ENCODE measurements around the gene HEXD.
"Not testable (repeated sequence)": the region's sequence is repeated elsewhere in the genome, so short reads cannot be mapped to it uniquely, and the experiment has no call there.

The HEXD gene

DNA sequence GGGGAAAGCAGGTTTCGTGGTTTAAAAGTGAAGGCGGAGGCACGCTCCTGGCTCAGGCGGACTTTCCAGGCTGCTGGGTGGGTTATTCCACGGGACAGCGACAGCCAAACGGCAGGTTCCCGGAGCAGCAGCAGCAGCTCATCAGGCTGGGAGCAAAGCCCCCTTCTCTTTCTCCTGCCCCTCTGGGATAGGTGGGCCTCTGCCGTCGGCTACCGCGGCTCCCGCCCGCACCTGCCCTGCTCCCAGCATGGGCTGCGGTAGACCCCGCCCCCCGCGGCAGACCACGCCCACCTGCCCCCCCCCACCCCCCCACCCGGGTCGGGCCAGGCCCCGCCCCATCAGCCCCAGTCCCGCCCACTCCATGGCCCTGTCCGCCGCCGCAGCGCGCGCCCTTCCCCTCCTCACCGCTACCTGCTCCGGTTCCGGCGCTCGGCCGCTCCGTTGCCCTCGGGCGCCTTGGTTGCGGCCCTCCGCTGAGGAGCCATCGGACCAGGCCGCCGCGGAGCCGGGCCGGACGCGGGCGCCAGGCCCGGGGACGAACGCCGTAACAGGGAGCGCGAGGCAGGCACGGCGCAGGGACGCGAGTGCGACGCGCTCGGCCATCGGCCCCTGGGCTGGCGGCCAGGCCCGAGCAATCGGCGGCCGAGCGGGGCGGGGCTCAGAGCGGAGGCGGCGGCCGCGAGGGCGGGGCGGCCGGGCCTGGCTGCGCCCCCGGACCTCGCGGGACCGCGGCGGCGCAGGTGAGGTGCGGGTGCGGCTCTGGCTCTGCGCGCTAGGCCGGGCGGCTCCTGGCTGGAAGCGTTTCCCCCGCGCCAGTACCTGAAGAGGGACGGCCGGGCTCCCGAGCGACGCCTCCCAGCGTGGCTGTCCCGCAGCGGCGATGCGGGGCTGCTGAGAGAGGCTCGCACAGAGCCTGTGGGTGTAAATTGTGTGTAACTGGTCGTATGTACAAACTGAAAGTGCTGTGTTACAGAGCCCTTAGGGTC lies at the start of gene HEXD, which contains the start of gene OGFOD3:
HEXD (plus strand) TSS at position 347 of the 986 bp plus-strand sequence. CDS start 1,453 bp downstream, outside the sequence.
OGFOD3 (minus strand) TSS at position 586 of the 986 bp plus-strand sequence; CDS start at position 485, 101 bp downstream.
- peak; percentile 66 for DNase-seq (ENCODE audit: low read depth, low spot score)

DNA sequence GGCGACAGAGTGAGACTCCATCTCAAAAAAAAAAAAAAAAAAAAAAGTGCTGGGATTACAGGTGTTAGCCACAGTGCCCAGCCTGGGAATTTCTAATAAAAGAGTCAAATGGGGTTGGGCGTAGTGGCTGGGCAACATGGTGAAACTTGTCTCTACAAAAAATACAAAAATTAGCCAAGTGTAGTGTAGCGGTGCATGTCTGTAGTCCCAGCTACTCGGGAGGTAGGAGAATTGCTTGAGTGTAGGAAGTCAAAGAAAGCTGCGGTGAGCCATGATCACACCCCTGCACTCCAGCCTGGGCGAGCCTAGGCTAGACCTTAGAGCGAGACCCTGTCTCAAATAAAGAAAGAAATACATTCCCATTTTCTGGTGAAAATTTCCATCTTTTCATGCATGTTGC lies 48.9 kb upstream of the HEXD start:
- no peak for DNase-seq (ENCODE audit: low read depth, low spot score)

DNA sequence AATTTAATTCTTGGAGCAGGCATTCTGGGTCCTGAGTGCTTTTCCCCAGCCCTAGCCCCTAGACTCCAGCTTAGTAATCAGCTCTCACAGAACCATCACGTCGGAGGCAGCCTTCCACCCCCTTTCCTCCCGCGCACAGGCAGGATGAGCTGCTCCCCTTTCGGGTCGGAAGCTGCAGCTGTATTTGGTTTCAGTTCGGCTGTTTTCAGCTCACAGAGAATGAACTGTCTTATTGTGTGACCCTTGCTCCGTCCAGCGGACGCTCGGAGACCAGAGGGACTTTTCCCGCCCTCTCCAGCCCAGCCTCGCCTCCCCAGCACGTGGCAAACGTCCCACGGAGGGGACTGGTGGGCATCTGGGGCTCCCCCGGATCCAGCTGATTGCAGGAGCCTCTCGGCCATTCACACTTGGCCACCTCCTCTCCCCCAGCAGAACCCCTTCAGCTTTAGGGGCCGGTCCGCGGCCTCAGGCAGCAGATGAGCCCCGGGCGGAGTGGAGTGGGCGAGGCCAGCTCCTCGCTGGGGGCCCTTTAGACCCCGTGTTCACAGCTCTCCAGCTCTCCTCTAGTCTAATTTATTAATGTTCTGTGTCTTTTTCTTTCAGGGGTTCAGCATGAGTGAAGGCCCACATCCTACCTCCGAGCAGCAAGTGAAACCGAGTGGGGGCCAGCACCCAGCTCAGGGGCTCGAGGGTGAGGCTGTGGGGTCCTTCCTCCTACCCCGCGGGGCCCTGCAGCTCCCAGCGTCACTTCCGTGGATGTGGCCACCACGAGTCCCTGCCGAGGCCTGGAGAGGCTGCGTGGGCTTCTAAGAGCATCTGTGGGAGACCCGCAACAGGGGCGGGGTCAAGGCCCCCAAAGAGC lies 47.4 kb upstream of the HEXD start:
- DNase-seq (ENCODE audit: low read depth, low spot score), result no peak

DNA sequence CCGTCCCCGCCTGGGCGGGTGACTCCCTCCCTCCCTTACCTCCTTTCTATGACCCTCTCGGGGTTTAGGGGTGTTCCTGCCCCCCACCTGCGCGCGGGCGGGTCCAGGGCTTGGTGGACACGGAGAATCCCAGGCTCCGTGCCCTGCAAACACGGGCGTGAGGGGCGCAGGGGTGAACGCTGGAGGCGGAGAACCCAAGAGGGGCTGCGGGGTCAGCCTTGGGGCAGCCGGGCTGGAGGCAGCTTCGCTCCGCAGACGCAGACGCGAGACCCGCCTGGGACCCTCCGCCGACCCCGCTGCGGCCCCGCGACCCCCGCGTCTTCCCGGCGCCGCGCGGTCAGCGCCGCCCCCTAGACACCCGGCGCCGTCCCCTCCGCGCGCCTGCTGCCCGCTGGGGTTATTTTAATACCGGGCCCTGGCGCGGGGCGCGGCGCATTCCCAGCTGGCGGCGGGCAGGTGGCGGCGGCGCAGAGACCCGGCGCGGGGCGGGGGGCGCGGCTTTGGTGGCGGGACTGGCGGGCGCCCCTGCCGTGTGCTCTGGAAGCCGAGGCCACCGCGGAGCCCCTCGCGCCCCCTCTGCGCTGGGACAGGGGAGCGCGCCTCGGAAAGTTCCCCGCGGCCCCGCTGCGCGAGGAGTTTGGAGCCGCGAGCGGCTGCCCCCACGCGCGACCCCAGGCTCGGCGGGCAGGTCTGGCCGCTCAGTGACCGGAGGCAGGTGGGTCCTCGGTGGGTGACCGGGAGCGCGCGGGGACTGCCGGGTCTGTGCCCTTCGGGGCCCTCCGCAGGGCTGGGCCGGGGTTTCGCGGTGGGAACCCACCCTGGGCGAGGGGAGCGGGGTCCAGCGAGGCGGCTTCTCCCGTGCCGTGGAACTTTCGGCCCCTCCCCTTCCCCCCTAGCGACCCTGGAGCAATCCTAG lies 46.6 kb upstream of the HEXD start, which contains the start of gene UTS2R:
UTS2R (plus strand) TSS at position 433 of the 916 bp plus-strand sequence. CDS start 2,560 bp downstream, outside the sequence.
- DNase-seq (ENCODE audit: low read depth, low spot score), result no peak

DNA sequence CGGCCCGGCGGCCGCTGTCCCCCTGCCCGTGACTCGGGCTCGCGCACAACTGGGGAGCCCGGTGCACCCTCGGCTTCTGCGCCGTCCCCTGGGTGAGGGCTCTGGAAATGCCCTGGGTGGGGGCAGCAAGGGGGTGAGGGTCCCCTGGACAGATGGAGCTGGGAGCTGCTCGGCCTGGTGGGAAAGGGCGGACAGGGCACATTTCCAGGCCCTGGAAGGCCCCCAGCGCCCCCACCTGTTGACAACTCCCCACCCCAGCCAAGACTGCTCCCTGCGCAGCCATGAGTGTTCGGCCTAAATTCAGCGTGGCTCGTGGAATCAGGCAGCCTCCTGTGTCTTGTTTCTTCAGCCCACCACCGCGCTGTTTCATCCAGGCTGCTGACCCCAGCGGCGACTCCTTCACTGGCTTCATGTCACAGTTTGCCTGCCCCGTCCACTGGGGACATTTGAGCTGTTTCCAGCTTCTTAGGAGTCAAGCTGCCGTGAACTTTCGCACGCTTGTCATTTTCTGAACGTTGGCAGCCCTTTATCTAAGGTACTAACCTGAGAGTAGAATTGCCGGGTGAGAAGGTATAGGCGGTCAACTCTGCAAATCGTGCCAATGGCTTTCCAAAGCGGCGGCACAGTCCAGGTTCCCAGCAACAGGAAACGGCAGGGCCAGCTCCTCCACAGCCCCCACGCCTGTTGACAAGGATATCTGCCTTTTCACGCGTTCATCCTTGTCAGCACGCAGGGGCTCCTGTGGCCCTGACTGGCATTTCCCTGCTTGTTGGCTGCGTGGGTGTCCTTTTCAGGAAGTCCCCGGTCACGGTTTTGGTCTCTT lies 45.7 kb upstream of the HEXD start:
- DNase-seq (ENCODE audit: low read depth, low spot score), result no peak

DNA sequence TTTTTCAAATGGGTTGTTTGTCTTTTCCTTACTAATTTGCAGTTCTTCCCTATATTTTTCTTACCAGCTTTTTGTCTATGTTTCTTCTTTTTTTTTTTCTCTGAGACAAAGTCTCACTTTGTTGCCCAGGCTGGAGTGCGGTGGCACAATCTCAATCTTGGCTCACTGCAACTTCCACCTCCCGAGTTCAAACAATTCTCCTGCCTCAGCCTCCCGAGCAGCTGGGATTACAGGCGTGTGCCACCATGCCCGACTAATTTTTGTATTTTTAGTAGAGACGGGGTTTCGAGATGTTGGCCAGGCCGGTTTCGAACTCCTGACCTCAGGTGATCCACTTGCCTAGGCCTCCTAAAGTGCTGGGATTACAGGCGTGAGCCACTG lies 45.1 kb upstream of the HEXD start:
- not testable (repeated sequence) for DNase-seq (ENCODE audit: low read depth, low spot score)

DNA sequence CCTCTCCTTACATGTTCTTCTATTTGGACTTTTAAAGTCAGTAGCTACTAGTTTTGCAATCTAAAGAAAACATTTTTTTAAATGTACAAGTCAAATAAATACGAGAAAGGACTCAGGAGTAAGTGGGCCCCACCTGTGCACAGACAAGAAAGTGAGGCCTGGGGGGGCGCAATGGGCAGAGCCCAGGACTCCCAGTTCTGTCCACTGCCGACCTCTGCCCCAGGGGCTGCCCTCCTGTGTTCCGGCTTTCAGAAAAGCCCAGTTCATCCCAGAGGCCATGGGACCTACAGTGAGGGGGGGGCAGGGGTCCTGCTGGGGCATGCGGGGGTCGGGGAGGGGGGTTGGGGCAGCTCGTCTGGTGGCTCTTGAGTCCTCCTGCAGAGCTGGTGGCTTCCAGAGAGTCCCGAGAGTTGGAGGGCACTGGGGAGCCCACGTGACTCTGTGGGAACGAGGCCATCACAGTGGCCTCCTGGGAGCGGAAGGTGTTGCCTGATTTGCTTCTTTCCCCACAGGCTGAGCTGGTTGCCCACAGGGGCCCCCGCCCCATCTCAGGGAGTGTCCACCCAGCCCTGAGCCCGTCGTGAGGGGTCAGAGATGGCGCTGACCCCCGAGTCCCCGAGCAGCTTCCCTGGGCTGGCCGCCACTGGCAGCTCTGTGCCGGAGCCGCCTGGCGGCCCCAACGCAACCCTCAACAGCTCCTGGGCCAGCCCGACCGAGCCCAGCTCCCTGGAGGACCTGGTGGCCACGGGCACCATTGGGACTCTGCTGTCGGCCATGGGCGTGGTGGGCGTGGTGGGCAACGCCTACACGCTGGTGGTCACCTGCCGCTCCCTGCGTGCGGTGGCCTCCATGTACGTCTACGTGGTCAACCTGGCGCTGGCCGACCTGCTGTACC lies 44.2 kb upstream of the HEXD start:
- no peak for DNase-seq (ENCODE audit: low read depth, low spot score)

DNA sequence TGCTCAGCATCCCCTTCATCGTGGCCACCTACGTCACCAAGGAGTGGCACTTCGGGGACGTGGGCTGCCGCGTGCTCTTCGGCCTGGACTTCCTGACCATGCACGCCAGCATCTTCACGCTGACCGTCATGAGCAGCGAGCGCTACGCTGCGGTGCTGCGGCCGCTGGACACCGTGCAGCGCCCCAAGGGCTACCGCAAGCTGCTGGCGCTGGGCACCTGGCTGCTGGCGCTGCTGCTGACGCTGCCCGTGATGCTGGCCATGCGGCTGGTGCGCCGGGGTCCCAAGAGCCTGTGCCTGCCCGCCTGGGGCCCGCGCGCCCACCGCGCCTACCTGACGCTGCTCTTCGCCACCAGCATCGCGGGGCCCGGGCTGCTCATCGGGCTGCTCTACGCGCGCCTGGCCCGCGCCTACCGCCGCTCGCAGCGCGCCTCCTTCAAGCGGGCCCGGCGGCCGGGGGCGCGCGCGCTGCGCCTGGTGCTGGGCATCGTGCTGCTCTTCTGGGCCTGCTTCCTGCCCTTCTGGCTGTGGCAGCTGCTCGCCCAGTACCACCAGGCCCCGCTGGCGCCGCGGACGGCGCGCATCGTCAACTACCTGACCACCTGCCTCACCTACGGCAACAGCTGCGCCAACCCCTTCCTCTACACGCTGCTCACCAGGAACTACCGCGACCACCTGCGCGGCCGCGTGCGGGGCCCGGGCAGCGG lies 43.4 kb upstream of the HEXD start:
- DNase-seq (ENCODE audit: low read depth, low spot score), result no peak

DNA sequence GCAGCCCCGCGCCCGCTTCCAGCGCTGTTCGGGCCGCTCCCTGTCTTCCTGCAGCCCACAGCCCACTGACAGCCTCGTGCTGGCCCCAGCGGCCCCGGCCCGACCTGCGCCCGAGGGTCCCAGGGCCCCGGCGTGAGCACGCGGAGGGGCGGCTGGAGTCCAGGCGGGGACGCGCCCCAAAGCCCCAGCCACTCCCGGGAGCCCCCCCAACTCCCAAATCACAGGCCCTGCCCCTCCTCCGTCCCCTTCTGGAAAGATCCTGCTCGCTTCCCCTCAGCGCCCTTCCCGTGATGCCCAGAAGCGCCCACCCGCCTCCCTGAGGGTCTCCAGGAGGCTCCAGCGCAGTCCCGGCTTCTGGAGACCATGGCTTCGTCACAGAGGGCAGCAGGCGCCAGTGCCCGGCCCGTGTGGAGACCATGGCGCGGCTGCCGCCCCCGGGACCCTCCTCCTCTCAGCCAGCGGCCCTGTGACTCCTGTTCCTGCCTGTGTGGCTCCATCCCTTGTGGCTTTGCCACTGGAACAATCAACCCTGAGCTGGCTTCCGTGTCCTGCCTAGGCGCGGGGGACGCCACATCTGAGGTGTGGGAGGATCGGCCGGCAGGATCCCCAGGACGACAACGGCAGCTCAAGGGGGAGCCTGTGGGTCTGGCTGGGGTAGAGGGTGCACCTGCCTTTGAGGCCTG lies 42.6 kb upstream of the HEXD start:
- DNase-seq (ENCODE audit: low read depth, low spot score), result no peak

DNA sequence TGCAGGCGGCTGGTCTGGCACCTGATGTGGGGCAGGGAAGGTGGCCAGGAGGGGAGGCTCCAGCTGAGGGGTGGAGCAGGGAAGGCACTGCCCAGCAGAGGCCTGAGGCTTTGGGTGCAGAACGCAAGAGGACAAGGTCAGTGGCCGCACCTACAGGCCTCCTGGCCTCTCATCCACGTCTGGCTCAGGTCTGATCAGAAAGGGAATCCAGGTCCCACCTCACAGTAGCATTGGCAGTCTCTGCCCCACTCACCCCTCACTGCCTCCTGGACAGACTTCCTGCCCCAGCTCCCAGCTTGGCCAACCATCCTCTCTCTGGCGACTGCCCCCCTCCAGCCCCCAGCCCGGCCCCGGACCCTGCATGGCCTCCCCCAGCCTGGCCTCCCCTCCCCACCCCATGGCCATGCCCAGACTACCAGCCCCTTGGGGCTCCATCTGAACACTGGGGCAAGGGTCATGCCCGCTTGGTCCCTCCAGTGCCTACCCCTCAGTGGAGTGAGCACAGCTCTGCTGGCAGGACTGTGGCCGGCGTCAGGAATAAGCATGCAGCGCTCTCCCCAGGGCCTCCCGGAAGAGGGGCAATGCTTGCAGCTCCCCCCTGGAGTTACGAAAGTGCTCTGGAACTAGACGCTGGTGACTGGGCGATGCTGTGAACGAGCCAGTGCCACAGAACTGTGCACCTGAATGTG lies 42.0 kb upstream of the HEXD start:
- no peak for DNase-seq (ENCODE audit: low read depth, low spot score)

DNA sequence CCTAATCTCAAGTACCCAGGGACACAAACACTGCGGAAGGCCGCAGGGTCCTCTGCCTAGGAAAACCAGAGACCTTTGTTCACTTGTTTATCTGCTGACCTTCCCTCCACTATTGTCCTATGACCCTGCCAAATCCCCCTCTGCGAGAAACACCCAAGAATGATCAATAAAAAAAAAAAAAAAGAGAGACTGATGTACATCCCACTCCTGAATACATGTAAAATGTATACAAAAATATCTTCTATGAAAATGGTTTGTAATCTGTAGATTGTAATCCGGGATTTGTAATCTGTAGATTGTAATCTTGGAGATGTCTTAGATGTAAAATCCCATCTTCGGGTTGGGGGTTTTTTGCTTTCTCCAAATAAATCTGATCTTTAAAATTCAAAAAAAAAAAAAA lies 40.9 kb upstream of the HEXD start:
- DNase-seq (ENCODE audit: low read depth, low spot score), result not testable (repeated sequence)

DNA sequence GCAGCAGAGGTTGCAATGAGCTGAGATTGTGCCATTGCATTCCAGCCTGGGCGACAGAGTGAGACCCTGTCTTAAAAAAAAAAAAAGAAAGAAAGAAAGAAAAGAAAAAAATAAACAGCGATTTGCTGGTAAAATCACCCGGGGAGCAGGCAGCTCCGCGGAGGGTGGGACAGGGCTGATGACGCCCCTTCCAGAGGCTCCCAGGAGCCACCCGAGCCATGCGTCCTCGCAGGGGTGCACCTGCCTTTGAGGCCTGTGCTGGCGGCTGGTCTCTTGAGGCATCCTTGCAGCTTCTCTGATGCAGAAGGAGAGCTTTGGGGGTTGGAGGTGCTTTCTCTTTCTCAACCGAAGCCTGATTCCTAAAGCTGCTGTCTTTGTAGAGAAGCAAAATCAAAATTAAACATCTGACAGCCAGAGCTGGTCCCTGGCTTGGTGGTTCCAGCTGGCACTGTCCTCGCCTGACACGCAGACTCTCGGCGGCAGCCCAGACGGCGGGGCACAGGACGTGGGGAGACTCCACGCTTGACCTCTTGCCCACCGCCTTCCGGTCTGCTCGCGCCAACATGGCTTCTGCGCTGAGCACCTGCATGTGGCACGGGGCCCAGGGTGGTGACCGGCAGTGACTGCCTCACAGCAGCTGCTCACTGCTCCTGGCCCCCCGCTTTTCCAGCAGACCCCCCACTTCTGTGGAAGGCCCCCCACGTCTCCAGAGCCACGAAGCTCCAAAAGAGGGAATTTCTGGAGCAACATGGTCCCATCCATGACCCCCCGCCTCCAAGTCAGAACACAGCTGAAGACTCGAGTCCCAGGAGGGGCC lies 40.0 kb upstream of the HEXD start:
- DNase-seq (ENCODE audit: low read depth, low spot score), result no peak

DNA sequence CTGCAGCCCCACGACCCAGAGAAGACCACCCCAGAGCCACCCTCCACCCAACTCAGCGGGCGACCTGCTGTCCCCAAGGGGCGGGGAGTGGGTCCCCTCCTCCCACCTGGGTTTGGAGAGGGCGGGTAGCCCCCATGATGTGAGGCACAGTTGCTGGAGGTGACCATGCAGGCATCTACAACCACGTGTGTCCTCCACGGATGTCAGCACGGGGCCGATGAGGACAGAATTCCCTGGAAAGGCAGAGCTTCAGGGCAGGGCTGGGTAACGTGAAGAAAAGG lies 39.5 kb upstream of the HEXD start:
- DNase-seq (ENCODE audit: low read depth, low spot score), result no peak

DNA sequence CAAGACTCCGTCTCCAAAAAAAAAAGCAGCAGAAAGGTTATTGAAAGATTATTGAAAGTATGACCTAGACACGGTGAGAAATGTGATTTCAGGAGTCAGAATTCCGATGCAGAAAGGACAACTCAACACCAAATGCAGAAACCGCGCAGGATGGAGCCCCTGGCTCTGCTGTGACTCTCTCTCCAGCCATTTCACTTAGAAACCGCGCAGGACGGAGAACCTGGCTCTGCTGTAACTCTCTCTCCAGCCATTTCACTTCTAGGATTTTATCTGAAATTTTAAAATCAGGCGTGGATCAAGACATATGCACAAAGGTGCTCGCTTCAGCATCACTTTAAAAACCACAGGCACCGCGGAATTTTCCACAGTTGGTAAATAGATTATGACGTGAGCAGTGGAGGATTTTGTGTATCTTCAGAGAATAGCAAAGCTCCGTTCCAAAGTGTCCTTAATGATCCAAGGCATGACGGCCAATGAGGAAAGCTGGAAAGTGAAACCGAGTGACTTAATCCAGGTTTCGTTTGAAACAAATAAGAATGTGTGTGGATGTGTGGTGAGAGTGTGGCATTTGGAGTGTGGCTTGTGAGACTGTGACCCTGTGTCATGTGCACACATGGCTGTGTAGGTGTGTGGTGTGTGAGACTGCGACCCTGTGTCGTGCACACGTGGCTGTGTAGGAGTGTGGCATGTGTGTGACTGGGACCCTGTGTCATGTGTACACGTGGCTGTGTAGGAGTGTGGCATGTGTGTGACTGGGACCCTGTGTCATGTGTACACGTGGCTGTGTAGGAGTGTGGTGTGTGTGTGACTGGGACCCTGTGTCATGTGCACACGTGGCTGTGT lies 37.1 kb upstream of the HEXD start:
- DNase-seq (ENCODE audit: low read depth, low spot score), result no peak

DNA sequence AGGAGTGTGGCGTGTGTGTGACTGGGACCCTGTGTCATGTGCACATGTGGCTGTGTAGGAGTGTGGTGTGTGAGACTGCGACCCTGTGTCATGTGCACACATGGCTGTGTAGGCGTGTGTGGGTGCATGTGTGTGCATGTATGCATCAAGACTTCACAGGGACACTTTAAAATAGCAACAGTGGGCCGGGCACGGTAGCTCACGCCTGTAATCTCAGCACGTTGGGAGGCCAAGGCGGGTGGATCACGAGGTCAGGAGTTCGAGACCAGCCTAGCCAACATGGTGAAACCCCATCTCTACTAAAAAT lies 36.5 kb upstream of the HEXD start:
- DNase-seq (ENCODE audit: low read depth, low spot score), result not testable (repeated sequence)

Data from activated CD4-positive, CD25-positive, alpha-beta regulatory T cell treated with anti-CD3 and anti-CD28 coated beads, Interleukin-2, amount 50 U/mL, for 16 hours (primary cell).